HCT116 (cell line): ENCODE results near the gene CTSZ.

Experiments used
- ELF1 ChIP-seq: IDR thresholded peaks from 2 replicates; pipeline ENCODE4 v1.6.1; 2012; ENCODE audit warnings: low read depth, borderline replicate concordance
- EZH2 ChIP-seq: fragments of 200-600 bp; sonication (generic); IDR thresholded peaks from 2 replicates; pipeline ENCODE4 v1.6.1; 2017; ENCODE audit warnings: antibody characterized with exemption, mixed run types
- POLR2A ChIP-seq: IDR thresholded peaks from 2 replicates; pipeline ENCODE4 v1.7.0; 2011; ENCODE audit warnings: borderline replicate concordance; ENCODE audit not compliant: insufficient read depth, insufficient read length; ENCODE audit errors: extremely low read depth
- POLR2AphosphoS5 ChIP-seq: IDR thresholded peaks from 2 replicates; pipeline ENCODE4 v1.6.1; 2011; ENCODE audit warnings: mild to moderate bottlenecking, low read depth, low read length, moderate library complexity
- SP1 ChIP-seq: IDR thresholded peaks from 2 replicates; pipeline ENCODE4 v1.6.1; 2012; ENCODE audit warnings: low read depth
- TF ChIP-seq, protein P1 (sequence below), 3 experiments: fragments of 200-600 bp in 1 of 3; sonication (generic) in 1 of 3; IDR thresholded peaks in 2 of 3; conservative IDR thresholded peaks in 1 of 3; 2 replicates each; pipeline ENCODE4 v1.5.1; 2012 to 2017; ENCODE audit warnings: low read depth in 2 of 3, low read length in 2 of 3, antibody characterized with exemption in 1 of 3, borderline replicate concordance in 1 of 3, control low read depth in 1 of 3, mild to moderate bottlenecking in 1 of 3, mixed read lengths in 1 of 3, mixed run types in 1 of 3, moderate library complexity in 1 of 3; ENCODE audit not compliant: insufficient read depth in 1 of 3

GRCh38 chr20:59015411-59015810, 8.4 kb upstream of the CTSZ start:
- TF ChIP-seq EZH2 (no peak), POLR2A (no peak), POLR2AphosphoS5 (no peak), SP1 (no peak), ELF1 (no peak)
- TF ChIP-seq, protein P1, sequence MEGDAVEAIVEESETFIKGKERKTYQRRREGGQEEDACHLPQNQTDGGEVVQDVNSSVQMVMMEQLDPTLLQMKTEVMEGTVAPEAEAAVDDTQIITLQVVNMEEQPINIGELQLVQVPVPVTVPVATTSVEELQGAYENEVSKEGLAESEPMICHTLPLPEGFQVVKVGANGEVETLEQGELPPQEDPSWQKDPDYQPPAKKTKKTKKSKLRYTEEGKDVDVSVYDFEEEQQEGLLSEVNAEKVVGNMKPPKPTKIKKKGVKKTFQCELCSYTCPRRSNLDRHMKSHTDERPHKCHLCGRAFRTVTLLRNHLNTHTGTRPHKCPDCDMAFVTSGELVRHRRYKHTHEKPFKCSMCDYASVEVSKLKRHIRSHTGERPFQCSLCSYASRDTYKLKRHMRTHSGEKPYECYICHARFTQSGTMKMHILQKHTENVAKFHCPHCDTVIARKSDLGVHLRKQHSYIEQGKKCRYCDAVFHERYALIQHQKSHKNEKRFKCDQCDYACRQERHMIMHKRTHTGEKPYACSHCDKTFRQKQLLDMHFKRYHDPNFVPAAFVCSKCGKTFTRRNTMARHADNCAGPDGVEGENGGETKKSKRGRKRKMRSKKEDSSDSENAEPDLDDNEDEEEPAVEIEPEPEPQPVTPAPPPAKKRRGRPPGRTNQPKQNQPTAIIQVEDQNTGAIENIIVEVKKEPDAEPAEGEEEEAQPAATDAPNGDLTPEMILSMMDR (IDR thresholded peaks at IDR 0.05 in 2 of 3, conservative IDR thresholded peaks at IDR 0.05 in 1 of 3; ENCODE audit: borderline replicate concordance in 1 of 3, insufficient read depth in 1 of 3, low read depth in 2 of 3, low read length in 2 of 3): no peak
